Measurements from ENCODE around the gene COL5A2. TPM values are rescaled to one million over a fixed set of nuclear protein-coding genes. Genes with fewer than 3 reads are reported as not detected.

The COL5A2 gene
- total and polyA plus RNA-seq, 2 donors (not counting 3 experiments of a cell fraction or from before 2014, with no cell fraction given): 47.4 to 123 TPM

DNA sequence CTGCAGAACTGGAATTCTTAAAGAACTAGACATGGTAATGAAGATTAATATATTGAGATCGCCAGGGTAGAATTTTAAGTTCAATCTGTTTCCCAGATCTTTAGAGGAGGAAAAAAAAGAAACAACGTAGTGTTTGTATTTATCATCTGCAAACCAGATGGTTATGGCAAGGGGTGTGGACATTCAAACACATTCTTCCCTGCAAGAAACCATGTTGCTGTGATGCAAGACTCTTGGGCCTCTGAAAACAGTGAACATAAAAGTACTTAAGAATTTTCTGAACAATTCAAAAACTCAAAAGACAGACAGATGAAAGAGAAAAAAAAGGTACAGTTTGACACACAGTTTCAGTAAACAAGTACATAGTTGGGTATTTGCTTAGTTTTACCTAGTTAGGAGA, 35.6 kb downstream of the COL5A2 start:
- dilution Hi-C loops (cut with MboI; ENCODE audit: extremely low pct_ligation_motif_present, low sequenced_read_pairs) (no loop called here), intact Hi-C loops (cut with micrococcal nuclease) (loop anchor here (1.0 to 2.0 kb wide), 3 partner anchors 35 to 268 kb away; partner anchors contain the start of gene COL5A2)
- Histone ChIP-seq H2AFZ (ENCODE audit: low read depth, low read length) (no peak overlapping the region), H3K79me2 (ENCODE audit: control insufficient read depth, insufficient read depth, low read length) (peaks cover 13% of the 10 kb centered on the region), H3K27ac (ENCODE audit: insufficient read depth, low read depth, low read length) (no peak overlapping the region), H3K9ac (replicated peaks; ENCODE audit: extremely low read depth, insufficient read depth, low read length) (no peak overlapping the region), H4K20me1 (replicated peaks; ENCODE audit: control insufficient read depth, extremely low read depth, insufficient read depth, low read length) (no peaks in the 10 kb centered on the region), H3K9me3 (replicated peaks; ENCODE audit: control insufficient read depth, insufficient read depth, low read length) (no peaks in the 10 kb centered on the region), H3K9me1 (replicated peaks; ENCODE audit: control insufficient read depth, extremely low read depth, insufficient read depth, low read length) (no peaks in the 10 kb centered on the region), H3K36me3 (ENCODE audit: control insufficient read depth in 2 of 2, extremely low read depth in 1 of 2, insufficient read depth in 2 of 2, low read length in 2 of 2) (no peaks in the 10 kb centered on the region), H3K4me1 (ENCODE audit: control insufficient read depth, extremely low read depth, insufficient read depth, low read length) (no peaks in the 10 kb centered on the region), H3K4me3 (replicated peaks in 1 of 3; ENCODE audit: insufficient read depth in 1 of 3, low read depth in 1 of 3, low read length in 3 of 3) (no peak overlapping the region), H3K4me2 (ENCODE audit: insufficient read depth, low read length) (no peak overlapping the region), H3K27me3 (ENCODE audit: control insufficient read depth in 2 of 2, insufficient read depth in 2 of 2, low read length in 2 of 2) (no peaks in the 10 kb centered on the region)
- DNase-seq (ENCODE audit: low read depth, low spot score): no peak
- no peak for FAIRE-seq
- ChIA-PET POLR2A (no interaction called here), CTCF (interaction anchor here (0.6 to 6.0 kb wide), 10 partner anchors 9 to 143 kb away, joined by 3 to 79 read pairs (median 4); partner anchors contain the start of gene COL5A2)
- TF ChIP-seq EZH2 (IDR thresholded peaks at IDR 0.05; ENCODE audit: borderline replicate concordance, low read depth, low read length, severe bottlenecking) (no peak), FOS (IDR thresholded peaks at IDR 0.05; ENCODE audit: borderline replicate concordance, insufficient read depth, low read length) (no peak), JUN (IDR thresholded peaks at IDR 0.05; ENCODE audit: borderline replicate concordance, insufficient read depth, insufficient read length, low read depth) (no peak), POLR2A (IDR thresholded peaks at IDR 0.05; ENCODE audit: low read depth, low read length) (no peak)
- TF ChIP-seq, protein P1, sequence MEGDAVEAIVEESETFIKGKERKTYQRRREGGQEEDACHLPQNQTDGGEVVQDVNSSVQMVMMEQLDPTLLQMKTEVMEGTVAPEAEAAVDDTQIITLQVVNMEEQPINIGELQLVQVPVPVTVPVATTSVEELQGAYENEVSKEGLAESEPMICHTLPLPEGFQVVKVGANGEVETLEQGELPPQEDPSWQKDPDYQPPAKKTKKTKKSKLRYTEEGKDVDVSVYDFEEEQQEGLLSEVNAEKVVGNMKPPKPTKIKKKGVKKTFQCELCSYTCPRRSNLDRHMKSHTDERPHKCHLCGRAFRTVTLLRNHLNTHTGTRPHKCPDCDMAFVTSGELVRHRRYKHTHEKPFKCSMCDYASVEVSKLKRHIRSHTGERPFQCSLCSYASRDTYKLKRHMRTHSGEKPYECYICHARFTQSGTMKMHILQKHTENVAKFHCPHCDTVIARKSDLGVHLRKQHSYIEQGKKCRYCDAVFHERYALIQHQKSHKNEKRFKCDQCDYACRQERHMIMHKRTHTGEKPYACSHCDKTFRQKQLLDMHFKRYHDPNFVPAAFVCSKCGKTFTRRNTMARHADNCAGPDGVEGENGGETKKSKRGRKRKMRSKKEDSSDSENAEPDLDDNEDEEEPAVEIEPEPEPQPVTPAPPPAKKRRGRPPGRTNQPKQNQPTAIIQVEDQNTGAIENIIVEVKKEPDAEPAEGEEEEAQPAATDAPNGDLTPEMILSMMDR (IDR thresholded peaks at IDR 0.05; ENCODE audit: extremely low read depth in 1 of 2, insufficient read depth in 1 of 2, low read depth in 1 of 2, low read length in 2 of 2): no peak
- TF ChIP-seq, protein P2, sequence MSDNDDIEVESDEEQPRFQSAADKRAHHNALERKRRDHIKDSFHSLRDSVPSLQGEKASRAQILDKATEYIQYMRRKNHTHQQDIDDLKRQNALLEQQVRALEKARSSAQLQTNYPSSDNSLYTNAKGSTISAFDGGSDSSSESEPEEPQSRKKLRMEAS (IDR thresholded peaks at IDR 0.05; ENCODE audit: insufficient read depth, insufficient read length): no peak
- no TSS peak for BruUV-seq (replicated peaks)

Data from endothelial cell of umbilical vein (primary cell).